Muscle layer of colon (tissue), 2 donors: Measurements from ENCODE around the gene LRP6.

Experiments used
- H3K27ac ChIP-seq: one replicate; pipeline ENCODE4 v1.7.0; 2013; ENCODE audit warnings: low read depth, mild to moderate bottlenecking, low read length, moderate library complexity
- H3K27me3 ChIP-seq, 2 donors: one replicate each; pipeline ENCODE4 v1.7.0; 2013; ENCODE audit warnings: low read length in 2 of 2, mild to moderate bottlenecking in 2 of 2; ENCODE audit not compliant: insufficient read depth in 2 of 2, control insufficient read depth in 1 of 2
- H3K36me3 ChIP-seq: one replicate; pipeline ENCODE4 v1.7.0; 2013; ENCODE audit warnings: mild to moderate bottlenecking, low read length; ENCODE audit not compliant: insufficient read depth
- H3K4me1 ChIP-seq: one replicate; pipeline ENCODE4 v1.7.0; 2013; ENCODE audit warnings: mild to moderate bottlenecking, low read length; ENCODE audit not compliant: insufficient read depth
- H3K4me3 ChIP-seq, 2 donors: one replicate each; pipeline ENCODE4 v1.7.0; 2013; ENCODE audit warnings: low read length in 2 of 2, low read depth in 1 of 2, mild to moderate bottlenecking in 1 of 2, moderate library complexity in 1 of 2
- H3K9ac ChIP-seq: one replicate; pipeline ENCODE4 v1.7.0; 2013; ENCODE audit warnings: low read length
- H3K9me3 ChIP-seq: one replicate; pipeline ENCODE4 v1.7.0; 2013; ENCODE audit warnings: mild to moderate bottlenecking, low read length
- donor health status: abdominal sarcoma.
- donor health status: Adenocarcinoma of cecum.

The LRP6 gene

DNA sequence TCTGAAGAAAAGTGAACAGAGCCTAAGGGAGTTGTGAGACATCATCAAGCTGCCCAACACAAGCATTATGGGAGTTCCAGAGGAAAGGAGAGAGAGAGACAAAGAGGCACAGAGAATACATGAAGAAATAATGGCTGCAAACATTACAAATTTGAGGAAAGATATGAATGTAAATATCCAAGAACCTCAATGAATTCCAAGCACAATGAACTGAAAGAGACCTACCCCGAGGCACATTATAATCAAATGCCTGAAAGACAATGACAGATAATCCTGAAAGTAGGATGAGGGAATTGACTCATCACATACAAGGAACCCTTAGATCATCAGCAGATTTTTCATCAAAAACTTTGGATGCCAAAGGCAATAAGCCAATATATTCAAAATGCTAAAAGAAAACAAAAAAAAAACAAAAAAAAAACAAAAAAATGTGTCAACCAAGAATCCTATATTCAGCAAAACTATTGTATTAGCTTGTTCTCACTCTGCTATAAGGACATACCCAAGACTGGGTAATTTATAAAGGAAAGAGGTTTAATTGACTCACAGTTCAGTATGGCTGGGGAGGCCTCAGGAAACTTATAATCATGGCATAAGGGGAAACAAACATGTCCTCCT, 158.3 kb downstream of the LRP6 start:
- Histone ChIP-seq H3K9ac (no peak overlapping the region), H3K4me1 (no peaks in the 10 kb centered on the region), H3K9me3 (no peaks in the 10 kb centered on the region), H3K27ac (no peak overlapping the region), H3K36me3 (no peaks in the 10 kb centered on the region), H3K27me3 (no peaks in the 10 kb centered on the region), H3K4me3 (no peak overlapping the region)

DNA sequence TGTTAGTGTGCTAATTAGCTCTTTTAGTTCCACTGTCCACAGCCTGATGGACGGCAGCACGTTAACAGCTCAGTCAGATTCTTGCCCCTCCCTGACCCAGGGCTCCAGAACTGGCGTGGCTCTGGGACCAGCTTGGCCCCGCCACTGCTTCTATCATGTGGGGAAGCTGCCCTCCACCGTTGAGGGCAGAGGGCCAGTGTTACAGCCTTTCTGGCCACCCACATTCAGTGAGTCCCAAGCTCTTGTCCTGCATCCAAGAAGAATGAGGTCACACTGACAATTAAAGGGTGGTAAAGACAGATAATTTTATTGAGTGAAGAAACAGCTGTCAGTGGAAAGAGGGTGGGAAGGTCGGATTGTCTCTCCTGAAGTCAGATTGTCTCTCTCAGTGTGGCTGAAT, 159.2 kb downstream of the LRP6 start:
- Histone ChIP-seq H3K4me3 (no peak overlapping the region), H3K36me3 (no peaks in the 10 kb centered on the region), H3K27ac (no peak overlapping the region), H3K27me3 (no peaks in the 10 kb centered on the region), H3K4me1 (no peaks in the 10 kb centered on the region), H3K9me3 (no peaks in the 10 kb centered on the region), H3K9ac (no peak overlapping the region)

GRCh38 chr12:12099102-12099501, 167.7 kb downstream of the LRP6 start:
- H3K9ac ChIP-seq, result no peak overlapping the region
- no peaks in the 10 kb centered on the region for H3K27me3 ChIP-seq
- H3K9me3 ChIP-seq, result no peaks in the 10 kb centered on the region
- no peak overlapping the region for H3K27ac ChIP-seq
- no peaks in the 10 kb centered on the region for H3K4me1 ChIP-seq
- no peak overlapping the region for H3K4me3 ChIP-seq
- no peaks in the 10 kb centered on the region for H3K36me3 ChIP-seq

GRCh38 chr12:12098691-12099015, 168.2 kb downstream of the LRP6 start:
- no peak overlapping the region for H3K4me3 ChIP-seq

GRCh38 chr12:12097891-12098690, 168.8 kb downstream of the LRP6 start:
- H3K36me3 ChIP-seq, result no peaks in the 10 kb centered on the region
- H3K27me3 ChIP-seq, result no peaks in the 10 kb centered on the region
- no peaks in the 10 kb centered on the region for H3K4me1 ChIP-seq
- H3K4me3 ChIP-seq, result no peak overlapping the region
- no peak overlapping the region for H3K9ac ChIP-seq
- no peak overlapping the region for H3K27ac ChIP-seq
- H3K9me3 ChIP-seq, result no peaks in the 10 kb centered on the region

More at GRCh38 chr12:12098691-12099015, 168.2 kb downstream of the LRP6 start:
- no peak overlapping the region for H3K27ac ChIP-seq
- no peak overlapping the region for H3K9ac ChIP-seq
- H3K36me3 ChIP-seq, result no peaks in the 10 kb centered on the region
- H3K27me3 ChIP-seq, result no peaks in the 10 kb centered on the region
- no peaks in the 10 kb centered on the region for H3K4me1 ChIP-seq
- H3K9me3 ChIP-seq, result no peaks in the 10 kb centered on the region

DNA sequence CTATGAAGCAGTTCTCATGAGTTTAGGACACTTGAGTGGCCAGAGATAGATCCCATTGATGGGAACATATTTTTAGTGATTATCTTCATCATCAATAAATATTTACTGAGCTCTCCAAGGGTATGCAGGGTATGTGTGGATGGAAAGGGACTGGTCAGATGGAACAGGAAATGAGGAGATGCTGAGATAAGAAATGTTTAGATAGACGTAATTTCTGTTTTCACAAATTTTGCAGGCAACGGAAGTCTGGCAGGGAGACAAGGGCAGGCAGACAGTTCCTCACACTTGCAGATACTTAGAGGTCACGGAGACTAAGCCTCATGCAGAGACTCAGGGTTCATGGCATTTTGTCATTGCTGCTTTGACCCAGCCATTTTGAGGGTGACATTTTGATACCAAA, 171.8 kb downstream of the LRP6 start:
- H3K27ac ChIP-seq, result no peak overlapping the region
- H3K27me3 ChIP-seq, result no peaks in the 10 kb centered on the region
- H3K9ac ChIP-seq, result no peak overlapping the region
- H3K9me3 ChIP-seq, result no peaks in the 10 kb centered on the region
- no peaks in the 10 kb centered on the region for H3K4me1 ChIP-seq
- H3K4me3 ChIP-seq, result no peak overlapping the region
- no peaks in the 10 kb centered on the region for H3K36me3 ChIP-seq

GRCh38 chr12:12094481-12094880, 172.4 kb downstream of the LRP6 start:
- no peaks in the 10 kb centered on the region for H3K4me1 ChIP-seq
- no peak overlapping the region for H3K9ac ChIP-seq
- no peaks in the 10 kb centered on the region for H3K9me3 ChIP-seq
- no peak overlapping the region for H3K27ac ChIP-seq
- H3K27me3 ChIP-seq, result no peaks in the 10 kb centered on the region
- no peaks in the 10 kb centered on the region for H3K36me3 ChIP-seq
- no peak overlapping the region for H3K4me3 ChIP-seq

GRCh38 chr12:12091977-12092663, 174.7 kb downstream of the LRP6 start:
- Histone ChIP-seq H3K27me3 (no peaks in the 10 kb centered on the region), H3K4me1 (no peaks in the 10 kb centered on the region), H3K4me3 (no peak overlapping the region), H3K9ac (no peak overlapping the region), H3K36me3 (no peaks in the 10 kb centered on the region), H3K27ac (no peak overlapping the region), H3K9me3 (no peaks in the 10 kb centered on the region)

DNA sequence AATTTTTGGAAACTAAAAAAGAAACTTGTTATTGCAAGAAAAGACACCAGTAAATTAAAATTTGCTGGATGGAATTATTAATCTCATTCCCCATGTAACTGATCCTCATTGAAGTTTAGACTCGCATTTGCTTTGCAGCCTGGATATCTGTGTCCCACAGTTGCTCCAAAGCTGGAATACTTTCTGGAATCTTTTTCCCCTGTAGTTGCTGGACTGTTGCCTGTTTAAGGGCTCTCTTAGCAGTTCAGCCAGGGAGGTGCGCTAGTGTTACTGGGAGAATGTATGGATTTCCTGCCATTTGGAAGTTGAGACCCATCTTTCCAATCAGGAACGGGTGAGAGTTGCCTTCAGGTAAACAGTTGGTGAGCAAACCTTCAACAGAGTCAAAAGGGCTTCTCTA, 175.8 kb downstream of the LRP6 start:
- Histone ChIP-seq H3K9me3 (no peaks in the 10 kb centered on the region), H3K27ac (no peak overlapping the region)

DNA sequence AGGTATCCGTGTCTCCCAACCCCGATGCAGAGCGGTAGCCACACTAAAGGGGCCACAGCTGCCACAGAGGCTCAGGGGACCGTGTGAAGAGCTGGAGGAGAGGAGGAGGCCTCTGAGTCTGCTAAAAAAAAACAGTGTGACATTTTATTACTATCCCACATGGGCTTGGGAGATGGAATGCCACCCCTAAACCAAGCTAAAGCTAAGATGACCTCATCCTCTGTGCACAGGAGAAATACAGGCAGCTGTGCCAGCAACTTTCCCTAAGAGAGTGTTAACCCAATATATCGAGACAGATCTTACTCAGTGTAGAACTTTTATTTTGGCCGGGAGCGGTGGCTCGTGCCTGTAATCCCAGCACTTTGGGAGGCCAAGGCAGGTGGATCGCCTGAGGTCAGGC, 178.1 kb downstream of the LRP6 start:
- H3K27ac ChIP-seq, result no peak overlapping the region
- no peaks in the 10 kb centered on the region for H3K27me3 ChIP-seq
- no peak overlapping the region for H3K9ac ChIP-seq
- no peaks in the 10 kb centered on the region for H3K36me3 ChIP-seq
- no peaks in the 10 kb centered on the region for H3K4me1 ChIP-seq
- no peak overlapping the region for H3K4me3 ChIP-seq
- no peaks in the 10 kb centered on the region for H3K9me3 ChIP-seq

More for the DNA sequence above, 175.8 kb downstream of the LRP6 start:
- no peak overlapping the region for H3K4me3 ChIP-seq
- no peaks in the 10 kb centered on the region for H3K27me3 ChIP-seq
- no peak overlapping the region for H3K9ac ChIP-seq
- H3K4me1 ChIP-seq, result no peaks in the 10 kb centered on the region
- no peaks in the 10 kb centered on the region for H3K36me3 ChIP-seq

- Histone ChIP-seq H3K4me1 (no peaks in the 10 kb centered on the region), H3K27ac (no peak overlapping the region), H3K4me3 (no peak overlapping the region), H3K9ac (no peak overlapping the region), H3K9me3 (no peaks in the 10 kb centered on the region), H3K27me3 (no peaks in the 10 kb centered on the region), H3K36me3 (no peaks in the 10 kb centered on the region)
Measured at GRCh38 chr12:12088147-12088546, 178.7 kb downstream of the LRP6 start.
